NT2/D1 (cell line): Measurements from ENCODE around the gene TMEM184C.

Experiments
- DNase-seq: peaks from one replicate; pipeline ENCODE4 v3.0.0-alpha.2; 2011; ENCODE audit warnings: low read depth, low spot score
- H3K27me3 ChIP-seq: 2 replicates; pipeline ENCODE4 v1.6.0; 2011; ENCODE audit warnings: mild to moderate bottlenecking; ENCODE audit not compliant: insufficient read length, insufficient read depth
- H3K36me3 ChIP-seq: 2 replicates; pipeline ENCODE4 v1.6.1; 2011; ENCODE audit warnings: mild to moderate bottlenecking, low read length, mixed read lengths; ENCODE audit not compliant: insufficient read depth, insufficient read length
- H3K4me1 ChIP-seq: 2 replicates; pipeline ENCODE4 v1.5.1; 2011; ENCODE audit not compliant: insufficient read depth, insufficient read length
- H3K4me3 ChIP-seq: 2 replicates; pipeline ENCODE4 v1.5.1; 2011; ENCODE audit warnings: low read depth; ENCODE audit not compliant: insufficient read length
- H3K9ac ChIP-seq: 2 replicates; pipeline ENCODE4 v1.6.0; 2011; ENCODE audit warnings: low read depth; ENCODE audit not compliant: insufficient read length
- H3K9me3 ChIP-seq: 2 replicates; pipeline ENCODE4 v1.5.1; 2011; ENCODE audit warnings: mild to moderate bottlenecking, low read length; ENCODE audit not compliant: insufficient read depth
- SUZ12 ChIP-seq: IDR thresholded peaks from 2 replicates; pipeline ENCODE4 v1.6.1; 2011; ENCODE audit not compliant: insufficient read length, insufficient read depth; ENCODE audit errors: extremely low read depth
- YY1 ChIP-seq: IDR thresholded peaks from 2 replicates; pipeline ENCODE4 v1.6.1; 2011; ENCODE audit not compliant: insufficient read length, insufficient read depth
- ZNF274 ChIP-seq: IDR thresholded peaks from 2 replicates; pipeline ENCODE4 v1.6.1; 2011; ENCODE audit warnings: mild to moderate bottlenecking, low read depth, low read length

Gene TMEM184C

GRCh38 chr4:147696866-147697265 lies 79.7 kb downstream of the TMEM184C start:
- no peak for DNase-seq
- no peaks in the 10 kb centered on the region for H3K27me3 ChIP-seq
- no peaks in the 10 kb centered on the region for H3K4me1 ChIP-seq
- H3K9ac ChIP-seq = no peak overlapping the region
- H3K36me3 ChIP-seq = no peaks in the 10 kb centered on the region
- no peak for TF ChIP-seq YY1
- TF ChIP-seq SUZ12 = no peak
- TF ChIP-seq ZNF274 = no peak
- no peak overlapping the region for H3K4me3 ChIP-seq
- no peaks in the 10 kb centered on the region for H3K9me3 ChIP-seq

GRCh38 chr4:147704846-147705245 lies 87.6 kb downstream of the TMEM184C start:
- H3K27me3 ChIP-seq = no peaks in the 10 kb centered on the region
- no peaks in the 10 kb centered on the region for H3K36me3 ChIP-seq
- H3K4me1 ChIP-seq = no peaks in the 10 kb centered on the region
- H3K4me3 ChIP-seq = no peak overlapping the region
- no peaks in the 10 kb centered on the region for H3K9me3 ChIP-seq
- no peak overlapping the region for H3K9ac ChIP-seq
- no peak for TF ChIP-seq ZNF274
- TF ChIP-seq YY1 = no peak
- no peak for TF ChIP-seq SUZ12
- DNase-seq = no peak

- H3K9ac ChIP-seq = no peak overlapping the region
- no peaks in the 10 kb centered on the region for H3K9me3 ChIP-seq
- no peak overlapping the region for H3K4me3 ChIP-seq
- no peaks in the 10 kb centered on the region for H3K27me3 ChIP-seq
- H3K36me3 ChIP-seq = no peaks in the 10 kb centered on the region
- no peak for TF ChIP-seq ZNF274
- TF ChIP-seq SUZ12 = no peak
- no peak for TF ChIP-seq YY1
- DNase-seq = no peak
- no peaks in the 10 kb centered on the region for H3K4me1 ChIP-seq
Observed at GRCh38 chr4:147707892-147708672, 90.9 kb downstream of the TMEM184C start.

GRCh38 chr4:147709999-147710398 lies 92.8 kb downstream of the TMEM184C start:
- no peaks in the 10 kb centered on the region for H3K4me1 ChIP-seq
- H3K36me3 ChIP-seq = no peaks in the 10 kb centered on the region
- no peak overlapping the region for H3K4me3 ChIP-seq
- no peaks in the 10 kb centered on the region for H3K9me3 ChIP-seq
- H3K9ac ChIP-seq = no peak overlapping the region
- DNase-seq = no peak
- no peaks in the 10 kb centered on the region for H3K27me3 ChIP-seq
- TF ChIP-seq ZNF274 (no peak), SUZ12 (no peak), YY1 (no peak)

- no peaks in the 10 kb centered on the region for H3K4me1 ChIP-seq
- H3K9me3 ChIP-seq = no peaks in the 10 kb centered on the region
- H3K36me3 ChIP-seq = no peaks in the 10 kb centered on the region
- no peak overlapping the region for H3K4me3 ChIP-seq
- no peak for DNase-seq
- H3K9ac ChIP-seq = no peak overlapping the region
- TF ChIP-seq ZNF274 (no peak), YY1 (no peak)
- no peaks in the 10 kb centered on the region for H3K27me3 ChIP-seq
Observed at GRCh38 chr4:147714575-147715401, 97.6 kb downstream of the TMEM184C start.

GRCh38 chr4:147717878-147718277 lies 100.7 kb downstream of the TMEM184C start:
- Histone ChIP-seq H3K4me3 (no peak overlapping the region), H3K9ac (no peak overlapping the region), H3K27me3 (no peaks in the 10 kb centered on the region), H3K9me3 (no peaks in the 10 kb centered on the region), H3K36me3 (no peaks in the 10 kb centered on the region), H3K4me1 (no peaks in the 10 kb centered on the region)
- DNase-seq = no peak
- no peak for TF ChIP-seq ZNF274
- no peak for TF ChIP-seq SUZ12
- no peak for TF ChIP-seq YY1
